Left renal pelvis (tissue), 4 donors: ENCODE data around the gene RNF150. TPM values are rescaled to one million over a fixed set of nuclear protein-coding genes. Genes with fewer than 3 reads are reported as not detected.
"Not testable (repeated sequence)": the region's sequence is repeated elsewhere in the genome, so short reads cannot be mapped to it uniquely, and the experiment has no call there.

ENCODE experiments used
- DNase-seq, 4 donors: peaks; one replicate each; pipeline ENCODE4 v3.0.0-alpha.2; 2013; ENCODE audit warnings: low read depth in 4 of 4, low spot score in 3 of 4
- polyA plus RNA-seq, 4 donors: library from polyadenylated mRNA; unstranded; fragments of 120-200 nt; gene quantifications; one replicate each; pipeline ENCODE4 v1.2.1, GENCODE V29; 2013; ENCODE audit not compliant: insufficient read length in 4 of 4

The RNF150 gene
- polyA plus RNA-seq, 4 donors, result 22.2 to 35.0 (median 30.1) TPM

DNA sequence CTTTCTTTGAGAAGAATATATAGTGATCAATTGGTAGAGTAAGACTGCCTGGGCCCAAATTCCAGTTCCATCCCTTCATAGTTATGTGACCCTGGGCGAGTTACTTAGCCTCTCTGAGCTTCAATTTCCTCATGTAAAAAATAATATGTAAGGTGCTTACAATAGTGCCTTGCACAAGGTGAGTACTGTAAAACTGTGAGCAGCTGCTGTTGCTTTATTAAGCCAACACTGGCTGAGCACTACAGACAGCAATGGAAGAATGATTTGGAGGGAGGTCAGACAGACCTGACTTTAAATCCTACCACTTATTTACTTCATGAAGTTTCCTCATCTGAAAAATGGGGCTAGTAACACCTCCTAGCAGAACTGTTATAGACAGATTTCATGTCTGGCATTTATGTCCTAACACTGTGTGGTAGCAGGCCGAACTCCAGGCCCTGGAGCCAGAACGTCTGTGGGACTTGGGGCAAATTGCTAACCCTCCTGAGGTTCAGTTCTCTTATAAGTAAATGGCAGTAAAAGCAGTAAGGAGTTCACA is 53.8 kb downstream of the RNF150 start:
- no peak for DNase-seq

DNA sequence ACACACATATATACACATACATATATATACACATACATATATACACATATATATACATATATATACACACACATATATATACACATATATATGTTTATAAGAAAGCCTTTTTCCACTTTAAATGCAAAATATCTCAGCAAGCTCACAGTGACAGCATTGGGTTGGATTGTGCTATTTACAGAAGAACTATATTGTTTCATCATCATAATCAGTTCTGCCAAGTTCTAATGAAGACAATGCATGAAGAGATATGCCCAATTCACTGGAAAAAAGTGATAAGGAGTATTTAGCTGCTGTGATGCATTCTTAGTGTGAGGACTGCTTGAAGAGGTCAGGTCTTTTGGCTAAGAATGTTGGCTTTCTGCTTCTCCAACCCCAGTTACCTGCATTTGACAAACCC is 54.4 kb downstream of the RNF150 start:
- no peak for DNase-seq

DNA sequence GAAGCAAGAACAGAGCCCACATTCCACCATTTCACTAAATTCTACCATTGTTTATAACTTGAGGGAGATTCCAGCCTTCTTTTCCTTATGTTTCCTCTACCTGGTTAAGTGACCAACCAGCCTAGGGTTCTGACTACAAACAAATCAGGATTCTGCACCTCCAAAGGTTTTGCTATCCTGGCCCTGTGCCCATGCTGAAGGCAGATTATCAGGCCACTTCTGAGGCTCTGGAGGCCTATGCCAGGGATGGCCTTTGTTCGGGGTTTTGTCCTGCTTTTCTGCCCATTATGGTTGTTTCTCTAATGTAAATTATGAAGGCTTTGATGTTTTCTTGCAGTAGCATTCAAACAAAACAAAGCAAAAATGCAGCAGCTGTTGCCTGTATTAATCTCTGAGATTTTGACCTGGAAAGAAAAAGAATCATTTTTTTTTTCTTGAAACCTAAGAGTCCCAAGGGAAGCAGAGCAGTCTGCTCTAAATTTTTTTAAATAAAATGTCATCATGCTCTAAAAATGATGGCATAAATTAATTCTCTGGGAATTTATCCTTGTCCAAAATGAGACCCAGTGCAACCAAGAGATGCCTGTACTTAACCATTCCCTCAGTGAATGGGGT is 55.6 kb downstream of the RNF150 start:
- no peak for DNase-seq

DNA sequence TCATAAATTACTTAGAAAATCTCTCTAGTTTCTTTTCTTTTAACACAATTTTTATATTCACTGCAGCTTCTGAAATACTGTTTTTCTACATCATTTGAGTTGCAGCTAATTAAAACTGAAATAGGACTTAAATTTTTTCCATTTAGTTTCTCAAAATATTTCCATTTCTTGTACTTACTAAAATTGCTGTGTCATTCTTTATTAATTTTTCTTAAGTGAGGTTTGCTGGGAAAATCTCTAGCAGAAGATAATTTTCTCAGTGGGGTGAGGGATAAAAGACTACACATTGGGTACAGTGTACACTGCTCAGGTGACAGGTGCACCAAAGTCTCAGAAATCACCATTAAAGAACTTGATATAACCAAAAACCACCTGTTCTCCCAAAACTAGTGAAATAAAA is 57.7 kb downstream of the RNF150 start:
- DNase-seq, result no peak

DNA sequence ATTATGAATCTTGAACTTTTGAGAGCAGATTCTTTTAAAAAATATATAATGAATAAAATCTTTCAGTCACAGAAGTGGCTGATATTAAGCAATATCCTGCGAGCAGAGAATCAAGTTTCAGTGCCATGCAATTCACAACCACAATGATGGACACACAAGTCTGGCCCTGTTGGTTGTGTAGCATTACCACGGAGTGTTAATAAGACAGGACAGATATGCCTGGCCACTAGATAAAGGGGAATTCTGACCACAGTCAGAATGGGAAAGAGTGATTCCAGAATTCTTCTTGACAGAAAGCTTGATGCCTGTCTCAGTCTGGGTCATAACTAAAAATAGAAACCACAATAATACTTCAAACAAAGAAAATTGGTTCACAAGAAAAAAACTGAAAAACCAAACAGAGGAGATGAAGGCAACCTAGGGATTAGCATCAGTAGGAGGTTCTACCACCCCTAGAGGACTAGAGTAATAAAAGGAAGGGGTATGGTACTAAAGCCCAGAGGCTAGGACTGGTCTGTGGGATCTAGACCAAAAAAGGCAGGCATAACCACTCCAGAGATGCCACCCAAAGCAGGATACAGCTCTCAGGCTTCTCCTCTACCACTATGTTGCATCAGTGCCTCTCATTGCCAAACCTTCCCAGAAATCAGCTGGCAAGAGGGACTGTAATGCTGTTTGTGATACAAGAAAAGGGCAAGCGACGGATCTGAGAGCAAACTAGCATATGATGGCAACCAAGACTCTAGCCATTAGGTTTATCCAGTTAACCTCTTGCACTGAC is 59.0 kb downstream of the RNF150 start:
- DNase-seq, result no peak

DNA sequence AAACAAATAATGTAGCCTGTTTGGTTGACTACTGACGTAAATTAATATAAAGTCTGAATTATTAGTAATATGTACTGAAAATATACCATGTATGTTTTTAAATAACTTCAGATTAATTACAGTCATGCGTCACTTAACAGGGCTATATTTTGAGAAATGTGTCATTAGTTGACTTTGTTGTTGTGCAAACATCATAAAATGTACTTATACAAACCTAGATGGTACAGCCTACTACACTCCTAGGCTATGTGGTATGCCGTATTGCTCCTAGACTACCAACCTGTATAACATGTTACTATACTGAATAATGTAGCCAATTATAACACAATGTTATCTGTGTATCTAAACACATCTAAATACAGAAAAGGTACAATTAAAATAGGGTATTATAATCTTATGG is 66.6 kb downstream of the RNF150 start:
- no peak for DNase-seq

DNA sequence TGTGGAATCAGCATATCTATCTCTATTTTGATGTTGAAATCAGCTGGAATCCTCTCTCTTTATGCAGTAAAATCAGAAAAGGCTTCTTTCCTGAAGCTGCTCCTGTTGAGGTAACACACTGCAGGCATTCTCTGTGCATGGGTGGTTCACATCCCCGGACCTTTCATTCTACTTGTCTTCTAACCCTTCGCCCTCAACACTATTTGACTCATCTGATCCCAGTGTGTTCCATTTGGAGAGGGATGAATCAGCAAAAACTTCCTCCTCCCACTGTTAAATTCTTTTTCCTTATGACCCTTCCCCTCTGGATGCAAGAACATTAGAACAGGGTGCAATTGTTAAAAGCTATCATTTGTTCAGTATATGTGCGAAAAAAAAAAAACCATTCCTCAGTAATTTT is 67.4 kb downstream of the RNF150 start:
- DNase-seq, result no peak

DNA sequence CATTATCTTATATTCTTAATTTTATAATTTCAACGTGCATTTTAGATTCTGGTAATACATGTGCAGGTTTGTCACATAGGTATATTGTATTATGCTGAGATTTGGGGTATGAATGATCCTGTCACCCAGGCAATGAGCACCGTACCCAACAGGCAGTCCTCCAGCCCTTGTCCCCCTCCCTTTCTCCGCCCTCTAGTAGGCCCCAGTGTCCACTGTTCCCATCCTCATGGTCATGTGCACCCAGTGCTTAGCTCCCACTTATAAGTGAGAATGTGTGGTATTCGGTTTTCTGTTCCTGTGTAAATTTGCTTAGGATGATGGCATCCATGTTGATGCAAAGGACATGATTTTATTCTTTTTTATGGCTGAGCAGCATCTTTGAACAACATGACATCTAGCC is 70.6 kb downstream of the RNF150 start:
- no peak for DNase-seq

DNA sequence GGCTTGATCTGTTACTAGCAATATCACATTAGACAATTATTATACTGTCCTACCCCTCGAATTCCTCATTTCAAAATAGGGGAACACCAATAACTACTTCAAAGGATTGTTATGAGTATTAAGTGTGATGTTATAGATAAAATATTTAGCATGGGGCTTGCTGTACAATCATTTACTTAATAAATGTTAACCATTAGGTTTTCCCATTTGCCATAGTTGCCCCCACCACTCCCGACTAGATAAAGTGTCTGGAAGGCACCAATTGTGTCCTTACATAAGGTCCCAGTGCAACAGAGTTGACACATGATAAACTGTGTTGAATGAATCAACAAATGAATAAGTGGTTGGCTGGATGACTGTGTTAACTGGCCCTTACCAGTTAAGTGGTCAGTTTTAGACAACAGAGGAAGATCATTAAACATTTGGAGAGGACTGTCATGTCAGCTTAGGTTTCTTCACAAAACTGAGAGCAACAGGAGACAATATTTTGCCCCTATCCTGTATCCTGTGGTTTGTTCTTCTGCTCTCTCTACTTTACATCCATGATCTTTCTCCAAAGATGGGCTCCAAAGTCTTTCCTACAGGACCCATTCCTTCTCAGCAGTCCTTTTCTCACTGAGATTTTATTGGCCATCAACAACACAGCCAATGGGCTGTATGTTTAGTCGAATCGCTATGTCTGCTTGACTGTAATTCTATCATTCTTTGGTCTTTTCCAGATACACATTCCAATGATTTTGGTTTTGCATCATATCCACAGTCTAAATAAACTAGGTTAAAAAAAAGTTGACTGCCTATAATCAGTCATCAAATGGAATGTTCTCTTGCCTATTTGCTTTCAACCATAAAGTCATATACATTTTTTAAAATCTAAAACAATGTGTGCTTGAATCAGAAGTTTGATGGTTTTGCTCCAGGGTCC is 74.4 kb downstream of the RNF150 start:
- DNase-seq, result no peak

DNA sequence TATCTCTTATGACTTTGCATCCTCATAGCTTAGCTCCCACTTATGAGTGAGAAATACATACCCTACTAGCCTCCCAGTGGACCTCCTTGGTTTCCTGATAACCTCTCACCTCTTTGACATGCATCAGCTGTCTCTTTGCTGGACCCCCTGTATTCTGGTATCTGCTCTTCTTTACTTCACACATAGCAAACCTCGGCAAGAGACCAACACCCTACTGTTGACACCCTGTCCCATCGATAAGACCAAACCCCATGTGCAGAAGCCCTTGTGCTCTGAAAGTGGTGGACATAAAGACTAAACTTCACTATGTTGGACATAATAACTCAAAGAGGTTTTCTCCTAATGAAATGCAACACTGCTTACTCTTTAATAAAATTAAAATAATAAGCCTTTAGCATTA is 75.7 kb downstream of the RNF150 start:
- DNase-seq, result no peak

DNA sequence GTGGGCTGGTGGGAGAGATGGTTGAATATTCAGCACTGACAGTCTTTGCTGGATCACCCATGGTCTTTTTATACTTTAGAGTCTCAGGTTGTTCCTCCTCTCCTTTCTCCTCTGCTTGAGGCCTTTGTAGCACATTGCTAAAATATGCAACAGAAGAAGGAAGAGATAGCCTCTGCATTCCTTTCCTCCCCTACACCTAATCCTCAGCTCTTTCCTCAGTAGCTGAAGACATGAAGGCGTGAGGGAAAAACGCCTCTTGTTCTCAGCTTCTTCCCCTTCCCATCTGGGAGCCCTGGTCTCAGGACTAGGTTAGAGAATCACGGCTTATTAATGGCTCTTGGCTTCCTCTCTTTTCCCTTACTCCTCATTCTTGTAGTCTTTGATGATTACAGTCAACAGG is 76.8 kb downstream of the RNF150 start:
- no peak for DNase-seq

DNA sequence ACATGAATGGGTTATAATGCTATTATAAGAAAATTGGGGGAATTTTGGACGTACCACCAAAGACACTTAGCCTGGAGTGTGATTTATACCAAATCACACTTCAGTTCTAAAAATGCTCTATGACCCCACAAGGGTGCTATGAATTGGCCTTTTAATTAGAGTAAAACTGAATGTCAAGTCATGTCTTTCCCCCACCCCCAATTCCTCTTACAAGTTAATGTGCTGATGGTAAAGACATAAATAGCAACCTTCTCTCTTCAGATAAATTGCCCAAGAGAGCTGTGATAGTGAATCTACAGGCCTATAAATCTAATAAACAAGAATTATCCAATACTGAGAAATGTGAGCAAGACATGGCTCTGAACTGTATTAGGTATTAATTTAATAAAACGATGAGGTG is 78.8 kb downstream of the RNF150 start:
- DNase-seq, result no peak

DNA sequence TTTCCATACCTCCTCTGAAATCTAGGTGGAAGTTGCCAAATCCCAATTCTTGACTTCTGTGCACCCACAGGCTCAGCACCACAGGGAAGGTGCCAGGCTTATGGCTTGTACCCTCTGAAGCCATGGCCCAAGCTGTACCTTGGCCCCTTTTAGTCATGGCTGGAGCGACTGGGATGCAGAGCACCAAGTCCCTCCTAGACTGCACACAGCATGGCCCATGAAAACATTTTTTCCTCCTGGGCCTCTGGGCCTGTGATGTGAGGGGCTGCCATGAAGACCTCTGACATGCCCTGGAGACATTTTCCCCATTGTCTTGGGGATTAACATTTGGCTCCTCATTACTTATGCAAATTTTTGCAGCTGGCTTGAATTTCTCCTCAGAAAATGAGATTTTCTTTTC is 82.3 kb downstream of the RNF150 start:
- DNase-seq, result not testable (repeated sequence)

DNA sequence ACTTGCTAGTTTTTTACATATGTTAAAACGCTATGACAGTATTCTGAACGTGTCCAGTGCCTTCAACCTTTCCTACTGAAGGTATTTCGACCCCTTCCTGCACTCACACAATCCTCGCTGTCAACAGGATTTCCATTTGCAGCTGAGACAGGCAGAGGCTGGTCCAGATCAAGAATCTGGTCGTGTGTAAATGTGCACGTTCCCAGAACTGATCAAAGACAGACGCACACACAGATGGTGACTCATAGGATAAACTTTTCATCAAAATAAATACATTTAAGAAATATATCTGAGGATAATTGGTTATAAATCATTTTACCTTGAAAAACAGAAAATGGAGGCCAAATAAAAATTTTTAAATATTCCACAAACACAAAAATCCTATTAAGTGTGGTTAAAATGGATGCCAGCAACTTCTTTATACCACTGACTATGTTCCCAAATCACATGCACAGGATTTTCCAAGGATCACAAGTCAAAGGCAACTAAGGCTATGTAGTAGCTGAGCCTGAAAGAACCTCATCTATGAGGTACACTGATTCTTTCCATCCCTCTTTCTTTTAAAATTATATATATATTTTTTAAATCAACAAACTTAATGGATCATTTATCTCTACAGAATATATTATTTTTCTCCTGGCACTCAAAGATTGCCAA is 85.9 kb downstream of the RNF150 start:
- no peak for DNase-seq

DNA sequence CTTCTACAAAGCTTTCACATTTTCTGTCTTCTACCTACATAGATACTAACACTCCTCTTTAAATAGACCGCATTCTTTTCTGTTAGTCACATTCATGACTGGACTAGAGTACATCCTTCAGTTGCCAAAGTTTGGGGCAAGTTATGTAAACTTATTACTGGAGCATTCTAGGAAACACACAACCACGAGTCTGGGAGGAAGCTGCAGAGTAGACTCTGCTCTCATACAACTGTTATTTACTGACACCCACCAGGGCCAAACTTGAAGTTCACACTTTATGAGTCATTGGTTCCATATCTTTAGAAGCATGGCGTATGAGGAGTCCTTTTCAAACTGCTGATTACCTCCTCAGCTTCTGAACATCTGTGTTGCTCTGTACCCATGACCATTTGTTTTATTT is 87.0 kb downstream of the RNF150 start:
- DNase-seq, result no peak

DNA sequence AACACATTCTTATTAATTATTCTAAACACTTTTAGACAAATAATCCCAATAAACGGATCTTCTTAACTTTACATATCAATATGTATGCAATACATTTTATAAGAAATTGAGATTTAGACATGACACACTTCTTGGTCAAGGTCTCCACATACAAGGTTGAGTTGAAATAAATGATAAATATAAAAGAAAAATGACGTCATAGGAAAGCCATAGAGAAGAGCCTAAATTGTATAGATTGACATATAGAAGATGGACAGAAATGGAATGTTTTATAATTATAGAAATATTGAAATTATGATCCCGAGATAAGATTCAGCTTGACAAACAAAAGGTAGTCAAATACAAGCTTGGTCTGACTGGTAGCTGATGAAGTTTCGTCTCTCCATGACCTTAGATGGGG is 87.4 kb downstream of the RNF150 start:
- DNase-seq, result no peak

DNA sequence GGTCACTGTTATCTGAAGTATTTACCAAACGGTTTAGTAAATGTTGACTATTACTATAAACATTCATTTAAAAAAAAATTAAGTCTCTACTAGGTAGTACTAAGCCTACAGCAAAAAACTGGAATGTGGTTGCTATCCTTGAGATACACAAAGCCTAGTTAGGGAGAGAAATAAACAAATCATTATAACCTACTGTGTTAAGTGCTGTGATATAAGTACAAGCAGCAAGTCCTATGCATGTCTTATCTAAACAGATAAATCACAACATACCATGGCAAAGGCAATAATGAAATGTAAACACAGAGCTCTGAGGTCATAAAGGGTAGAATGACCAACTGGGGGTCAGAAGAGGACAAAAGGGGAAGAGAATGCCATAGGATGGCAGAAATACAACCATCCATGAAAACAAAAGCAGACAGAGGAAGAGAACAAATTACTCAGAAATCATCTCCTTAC is 92.2 kb downstream of the RNF150 start:
- no peak for DNase-seq

DNA sequence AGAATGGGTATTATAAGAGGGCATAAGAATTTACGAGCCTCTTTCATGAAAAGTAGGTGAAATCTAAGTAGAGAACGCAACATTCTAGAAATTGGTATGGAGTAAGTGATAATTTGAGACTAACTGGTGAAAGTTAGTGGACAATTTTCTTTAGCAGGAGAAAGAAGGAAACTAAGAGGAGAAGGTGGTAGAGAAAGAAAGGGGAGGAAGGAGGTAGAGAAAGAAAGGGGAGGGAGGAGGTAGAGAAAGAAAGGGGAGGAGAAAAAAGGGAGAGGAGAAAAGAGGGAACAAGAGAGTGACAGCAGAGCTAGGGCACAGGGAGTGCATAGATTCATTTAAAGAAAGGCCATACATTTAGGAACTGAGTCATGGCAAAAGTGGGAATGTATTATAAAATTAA is 94.1 kb downstream of the RNF150 start:
- DNase-seq, result no peak

DNA sequence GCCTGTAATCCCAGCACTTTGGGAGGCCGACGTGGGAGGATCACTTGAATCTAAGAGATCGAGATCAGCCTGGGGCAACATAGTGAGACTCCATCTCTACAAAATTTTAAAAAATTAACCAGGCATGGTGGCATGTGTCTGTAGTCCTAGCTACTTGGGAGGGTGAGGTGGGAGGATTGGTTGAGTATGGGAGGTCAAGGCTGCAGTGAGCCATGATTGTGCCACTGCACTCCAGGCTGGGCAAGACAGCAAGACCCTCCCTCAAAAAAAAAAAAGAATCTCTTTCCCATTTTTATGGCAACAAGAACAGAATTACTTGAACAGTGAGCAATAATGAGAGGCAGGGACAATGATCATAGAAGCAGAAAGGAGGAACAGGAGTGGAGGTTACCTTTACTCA is 94.8 kb downstream of the RNF150 start:
- no peak for DNase-seq

DNA sequence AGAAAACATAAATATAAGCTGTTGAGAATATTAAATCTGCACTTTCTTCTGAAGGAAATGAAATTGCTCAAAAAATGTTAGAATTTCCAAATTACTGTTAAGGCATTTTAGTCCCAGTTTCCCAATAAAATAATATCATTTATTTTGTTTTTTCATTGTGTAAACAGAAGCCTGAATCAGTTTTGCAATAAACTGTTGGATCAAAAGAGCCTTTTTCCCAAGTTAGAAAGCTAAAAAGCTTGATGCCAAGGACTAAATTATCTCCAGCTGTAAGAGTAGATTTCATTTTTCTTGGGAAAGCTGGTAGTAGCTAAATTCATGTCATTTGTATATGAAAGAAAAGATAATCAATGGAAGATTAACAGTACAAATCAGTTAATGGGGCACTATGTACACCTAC is 95.8 kb downstream of the RNF150 start:
- DNase-seq, result no peak

DNA sequence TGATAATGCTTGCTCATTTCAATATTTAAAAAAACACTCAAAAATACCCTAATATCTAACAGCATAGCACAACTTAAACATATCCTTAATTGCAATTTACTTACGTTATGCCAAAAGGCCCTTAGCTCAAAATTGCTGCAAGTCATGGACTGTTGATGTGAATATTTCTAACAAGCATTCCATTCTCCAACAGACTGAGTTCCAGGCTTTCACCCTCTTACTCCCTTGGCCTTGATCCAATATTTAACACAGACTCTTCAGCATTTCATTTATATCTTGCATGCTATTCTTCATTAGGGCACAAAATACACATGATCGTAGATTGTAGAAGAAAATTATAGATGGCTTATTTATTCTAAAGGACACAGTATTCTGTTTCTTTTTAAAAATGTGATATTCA is 96.5 kb downstream of the RNF150 start:
- no peak for DNase-seq
